Brain pericyte (primary cell): Measurements from ENCODE around the gene IGFBP5.

Source experiments
- DNase-seq: peaks from one replicate; pipeline ENCODE4 v3.0.0-alpha.2; 2012; ENCODE audit warnings: low read depth, low spot score

Gene IGFBP5

DNA sequence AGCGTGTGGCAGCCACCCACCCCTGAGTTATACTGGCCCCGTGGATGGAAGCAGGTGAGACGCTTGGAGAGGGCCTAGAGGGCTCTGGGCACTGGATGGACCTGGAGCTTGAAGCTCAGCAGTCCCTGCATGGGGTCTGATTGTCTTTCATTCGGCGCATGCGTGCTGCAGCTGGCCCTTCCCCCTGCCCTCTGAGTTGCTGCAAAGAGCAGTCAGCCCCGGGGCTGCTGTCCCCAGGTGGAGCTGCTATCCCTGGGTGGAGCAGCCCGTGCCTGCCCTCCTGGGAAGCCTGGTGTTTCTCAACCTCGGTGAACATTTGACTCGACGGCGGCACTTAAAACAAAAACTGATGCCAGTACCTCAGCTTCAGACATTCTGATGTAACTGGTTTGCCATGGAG lies 29.6 kb downstream of the IGFBP5 start:
- DNase-seq: no peak

DNA sequence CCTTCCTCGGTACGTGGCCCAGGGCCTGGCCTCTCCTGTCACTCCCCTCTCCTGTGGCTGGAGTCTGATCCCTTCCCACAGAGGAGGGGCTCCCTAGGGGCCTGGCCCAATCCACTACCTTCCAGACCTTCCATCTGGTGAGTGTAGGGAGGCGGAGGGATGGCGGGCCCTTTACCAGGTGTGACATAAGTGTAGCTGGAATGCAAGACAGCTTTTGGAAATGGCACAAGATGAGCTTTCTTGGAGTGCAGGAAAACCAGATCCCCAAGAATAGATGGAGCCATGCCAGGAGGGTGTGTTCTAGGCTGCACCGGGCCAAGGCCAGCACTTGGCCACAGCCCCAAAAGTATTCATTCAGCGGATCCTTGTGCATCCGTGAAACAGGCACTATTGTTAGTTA lies 30.1 kb downstream of the IGFBP5 start:
- no peak for DNase-seq

DNA sequence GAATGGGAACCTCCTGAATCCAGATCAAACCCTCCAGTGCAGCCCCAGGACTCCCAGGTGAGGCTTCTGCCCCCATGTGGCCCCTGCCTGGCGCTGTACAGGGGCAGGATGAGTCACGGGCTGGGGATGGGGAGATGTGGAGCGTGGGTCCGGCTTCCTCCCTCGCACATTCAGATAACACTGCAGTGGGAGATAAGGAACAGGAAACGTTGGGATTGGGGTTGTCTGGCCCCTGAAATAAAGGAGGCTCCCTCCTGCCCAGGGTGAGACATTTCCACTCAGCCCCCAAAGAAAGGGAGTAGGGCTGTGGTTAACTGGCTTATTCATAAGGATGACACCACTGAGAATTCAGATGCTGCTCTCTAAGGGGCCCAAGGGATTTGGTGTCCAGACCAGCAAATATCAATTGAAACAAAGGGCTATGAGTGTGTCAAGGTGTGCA lies 30.7 kb downstream of the IGFBP5 start:
- no peak for DNase-seq

DNA sequence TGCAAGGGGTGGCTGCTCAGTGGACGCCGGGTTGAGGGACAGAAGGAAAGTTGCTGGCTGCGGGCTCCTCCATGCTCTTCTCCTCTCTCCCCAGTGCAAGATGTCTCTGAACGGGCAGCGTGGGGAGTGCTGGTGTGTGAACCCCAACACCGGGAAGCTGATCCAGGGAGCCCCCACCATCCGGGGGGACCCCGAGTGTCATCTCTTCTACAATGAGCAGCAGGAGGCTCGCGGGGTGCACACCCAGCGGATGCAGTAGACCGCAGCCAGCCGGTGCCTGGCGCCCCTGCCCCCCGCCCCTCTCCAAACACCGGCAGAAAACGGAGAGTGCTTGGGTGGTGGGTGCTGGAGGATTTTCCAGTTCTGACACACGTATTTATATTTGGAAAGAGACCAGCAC lies 31.5 kb downstream of the IGFBP5 start:
- DNase-seq: no peak

DNA sequence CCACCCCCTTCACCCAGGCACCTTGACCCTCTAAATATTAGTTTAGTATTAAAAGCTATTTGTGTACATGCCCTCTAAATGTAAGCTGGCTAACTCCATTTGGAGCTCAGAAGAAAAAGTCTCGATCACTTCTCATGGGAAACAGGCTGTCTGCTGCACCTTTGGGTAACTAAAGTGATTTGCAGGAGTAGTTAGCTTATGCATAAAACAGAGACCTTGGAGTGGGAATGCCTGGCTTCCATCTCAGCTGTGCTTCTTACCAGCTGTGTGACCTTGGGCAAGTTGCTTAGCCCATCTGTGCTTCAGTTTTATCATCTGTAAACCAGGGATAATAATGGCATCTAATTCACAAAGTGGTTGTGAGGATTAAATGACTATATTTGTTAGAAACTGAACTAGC lies 32.2 kb downstream of the IGFBP5 start:
- no peak for DNase-seq

DNA sequence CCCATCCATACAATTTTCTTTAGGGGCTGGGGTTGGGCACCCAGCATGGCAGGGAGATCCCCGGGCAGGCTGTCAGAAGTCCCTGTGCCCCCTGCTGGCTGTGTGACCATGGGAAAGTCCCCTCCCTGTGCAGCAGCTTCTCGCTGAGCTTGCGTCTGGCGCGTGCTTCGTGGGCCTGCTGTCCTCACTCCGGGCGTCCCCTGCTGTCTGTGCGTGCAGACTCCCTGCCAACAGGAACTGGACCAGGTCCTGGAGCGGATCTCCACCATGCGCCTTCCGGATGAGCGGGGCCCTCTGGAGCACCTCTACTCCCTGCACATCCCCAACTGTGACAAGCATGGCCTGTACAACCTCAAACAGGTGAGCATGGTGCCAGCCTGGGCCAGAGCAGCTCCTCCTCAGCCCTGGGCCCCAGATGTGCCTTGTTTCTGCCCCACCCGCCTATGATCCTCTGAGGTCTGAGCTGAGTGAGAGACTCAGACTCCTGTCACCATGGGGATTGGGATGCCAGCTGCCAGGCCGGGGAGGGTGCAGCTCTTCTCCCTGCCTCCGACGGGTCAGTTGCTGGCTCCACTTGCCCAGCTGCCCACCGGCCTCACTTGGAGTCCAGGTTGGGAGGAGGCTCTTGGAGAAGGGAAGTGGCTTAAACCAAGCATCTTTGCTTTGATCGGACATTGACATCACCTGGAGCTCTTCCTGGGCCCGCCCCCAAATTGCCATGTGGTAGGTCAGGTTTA lies 33.5 kb downstream of the IGFBP5 start:
- no peak for DNase-seq

DNA sequence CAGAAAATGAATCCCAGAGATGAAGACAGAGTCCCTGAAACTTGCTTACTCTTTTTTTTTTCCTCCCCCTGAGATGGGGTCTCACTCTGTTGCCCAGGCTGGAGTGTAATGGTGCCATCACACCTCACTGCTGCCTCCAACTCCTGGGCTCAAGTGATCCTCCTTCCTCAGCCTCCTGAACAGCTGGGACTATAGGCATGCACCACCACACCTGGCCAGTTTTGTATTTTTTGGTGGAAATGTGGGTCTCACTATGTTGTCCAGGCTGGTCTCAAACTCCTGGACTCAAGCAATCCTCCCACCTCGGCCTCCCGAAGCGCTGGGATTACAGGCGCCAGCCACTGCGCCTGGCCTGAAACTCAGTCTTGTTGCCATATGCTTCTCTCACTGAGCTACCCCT lies 34.3 kb downstream of the IGFBP5 start:
- DNase-seq: no peak

DNA sequence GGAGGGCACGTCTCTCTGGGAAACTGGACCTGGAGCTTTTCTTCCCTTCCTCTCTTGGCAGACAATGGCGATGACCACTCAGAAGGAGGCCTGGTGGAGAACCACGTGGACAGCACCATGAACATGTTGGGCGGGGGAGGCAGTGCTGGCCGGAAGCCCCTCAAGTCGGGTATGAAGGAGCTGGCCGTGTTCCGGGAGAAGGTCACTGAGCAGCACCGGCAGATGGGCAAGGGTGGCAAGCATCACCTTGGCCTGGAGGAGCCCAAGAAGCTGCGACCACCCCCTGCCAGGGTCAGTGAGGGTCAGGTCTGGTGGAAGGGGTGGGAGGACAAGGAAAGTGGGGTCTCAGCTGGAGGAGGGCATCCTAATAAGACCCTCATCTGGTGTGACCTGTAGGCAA lies 34.9 kb downstream of the IGFBP5 start:
- DNase-seq: no peak

DNA sequence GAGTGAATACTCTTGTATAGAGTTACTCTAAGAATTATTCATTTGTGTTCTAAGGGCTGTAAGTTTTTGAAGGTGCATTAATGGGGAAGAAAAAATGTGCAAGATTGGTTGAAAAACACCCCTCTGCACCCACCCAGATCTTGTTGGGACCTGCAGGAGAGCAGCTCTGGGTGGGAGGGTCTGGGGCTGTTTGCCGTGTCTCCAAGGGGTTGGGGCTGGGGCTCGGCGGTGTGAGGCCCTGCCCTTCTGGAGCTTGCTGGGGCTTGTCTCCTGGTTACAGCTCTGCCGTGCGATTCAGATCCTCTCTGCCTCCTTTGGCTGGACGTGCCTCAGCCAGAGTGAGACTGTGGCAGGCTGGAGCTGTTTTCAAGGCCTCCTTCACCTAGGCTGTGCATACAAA lies 36.1 kb downstream of the IGFBP5 start:
- DNase-seq: no peak

DNA sequence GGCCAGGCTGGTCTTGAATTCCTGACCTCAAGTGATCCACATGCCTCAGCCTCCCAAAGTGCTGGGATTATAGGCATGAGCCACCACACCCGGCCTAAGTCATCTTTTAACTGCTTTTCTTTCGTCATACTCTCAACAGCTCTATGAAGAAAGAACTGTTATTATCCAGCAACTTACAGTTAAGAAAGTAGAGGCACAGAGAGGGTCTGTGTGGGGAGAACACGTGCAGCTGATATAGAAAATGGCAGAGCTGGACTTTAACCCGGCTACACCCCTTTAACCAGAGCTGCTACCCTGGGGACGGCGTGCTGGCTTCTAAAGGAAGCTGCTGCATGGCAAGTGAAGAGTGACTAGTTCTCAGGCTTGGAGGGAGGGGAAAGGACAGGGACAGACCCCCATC lies 36.6 kb downstream of the IGFBP5 start:
- no peak for DNase-seq

DNA sequence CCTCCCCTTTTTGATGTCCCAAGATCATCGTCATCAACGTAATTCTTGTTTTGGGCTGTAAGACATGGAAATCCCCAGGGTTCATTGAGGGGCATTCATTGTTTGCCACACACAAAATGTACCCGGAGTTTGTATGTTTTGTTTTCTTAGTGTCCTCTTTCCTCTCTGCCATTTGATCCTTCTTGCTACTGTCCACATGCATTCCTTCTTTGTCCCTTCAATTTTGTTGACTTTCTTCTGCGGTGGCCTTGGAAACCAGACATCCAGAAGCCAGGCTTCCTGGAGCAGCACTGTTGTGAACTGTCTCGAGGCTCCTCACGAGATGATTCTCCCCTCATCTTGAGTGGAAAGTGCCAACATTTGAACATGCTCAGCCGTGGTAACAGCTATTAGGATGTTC lies 37.4 kb downstream of the IGFBP5 start:
- no peak for DNase-seq

DNA sequence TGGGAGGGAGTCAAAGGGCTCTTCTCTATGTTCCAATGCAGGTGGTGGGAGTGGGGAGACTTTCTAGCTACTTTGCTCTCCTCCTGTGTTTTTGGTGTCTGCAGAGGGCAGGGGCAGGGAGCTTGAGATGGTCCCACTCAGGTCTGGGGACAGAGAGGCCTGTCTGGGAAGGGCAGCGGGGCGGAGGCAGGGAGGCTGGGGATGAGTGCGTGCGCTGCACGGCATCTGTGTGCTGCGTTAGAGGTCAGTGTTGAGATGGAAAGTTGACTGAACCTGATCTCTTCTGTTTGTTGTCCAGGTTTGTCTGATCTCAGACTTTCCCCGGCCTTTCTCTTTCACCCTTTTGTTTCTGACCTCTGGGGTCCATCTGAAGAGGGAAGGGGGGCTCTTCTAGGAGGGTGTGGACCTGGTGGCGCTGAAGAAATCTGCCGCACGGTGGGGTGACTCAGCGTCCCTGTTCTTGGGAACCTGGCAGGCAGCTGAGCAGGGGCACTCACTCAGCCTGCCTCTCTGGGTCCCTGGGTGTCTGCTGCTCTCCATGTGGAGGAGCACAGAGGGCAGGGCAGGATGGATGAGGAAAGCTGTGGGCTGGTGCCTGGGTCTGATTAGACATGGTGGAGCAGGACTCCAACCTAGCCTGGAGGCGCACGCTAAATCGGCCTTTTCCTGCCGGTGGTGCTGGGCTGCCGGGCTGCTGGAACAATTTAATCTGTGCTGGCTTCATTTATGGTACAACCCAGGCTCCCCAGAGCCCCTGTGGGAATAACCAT lies 38.1 kb downstream of the IGFBP5 start:
- no peak for DNase-seq

DNA sequence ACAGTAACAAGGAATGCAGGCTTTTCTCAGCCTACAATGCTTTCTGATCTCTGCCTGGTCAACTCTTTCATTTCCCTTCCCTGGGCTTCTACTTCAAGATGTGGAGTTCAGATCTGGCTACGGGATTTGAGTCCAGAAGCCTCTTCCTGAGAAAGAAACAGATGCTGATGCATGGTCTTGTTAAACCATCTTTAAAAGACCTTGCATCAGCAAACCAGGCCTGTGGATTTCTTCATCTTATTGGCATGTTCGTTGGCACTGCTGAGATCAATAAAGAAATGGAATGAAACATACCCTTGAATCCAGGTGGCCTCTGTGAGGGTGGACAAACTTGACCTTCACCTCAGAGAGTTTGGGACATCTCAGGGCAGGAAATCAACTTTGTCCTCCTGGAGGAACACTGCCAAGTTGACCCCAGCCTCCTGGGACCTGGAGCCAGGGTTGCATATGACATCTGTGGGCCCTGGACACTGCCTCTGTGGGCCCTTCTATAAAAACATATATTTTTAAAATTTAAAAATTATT lies 40.8 kb downstream of the IGFBP5 start:
- no peak for DNase-seq

DNA sequence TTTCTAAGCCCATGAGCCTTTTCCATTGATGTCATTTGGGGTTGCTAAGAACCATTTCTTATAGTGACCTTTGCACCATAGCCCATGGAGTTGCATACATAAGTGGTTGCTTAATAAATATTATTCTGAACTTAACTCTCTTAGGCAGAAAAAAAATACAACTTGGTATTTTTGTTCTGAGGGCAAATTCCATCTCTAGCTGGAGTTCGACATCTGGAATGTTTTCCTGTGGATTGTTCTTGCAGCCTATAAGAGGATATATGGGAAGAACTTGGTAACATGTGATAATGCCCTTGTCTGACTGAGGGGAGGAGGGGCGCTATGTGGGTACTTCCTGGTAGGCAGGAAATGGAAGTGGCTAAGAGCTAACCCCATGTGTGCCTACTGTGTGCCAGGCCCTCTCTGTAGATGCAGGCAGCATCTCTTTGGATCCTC lies 41.4 kb downstream of the IGFBP5 start:
- peak; percentile 89 for DNase-seq

DNA sequence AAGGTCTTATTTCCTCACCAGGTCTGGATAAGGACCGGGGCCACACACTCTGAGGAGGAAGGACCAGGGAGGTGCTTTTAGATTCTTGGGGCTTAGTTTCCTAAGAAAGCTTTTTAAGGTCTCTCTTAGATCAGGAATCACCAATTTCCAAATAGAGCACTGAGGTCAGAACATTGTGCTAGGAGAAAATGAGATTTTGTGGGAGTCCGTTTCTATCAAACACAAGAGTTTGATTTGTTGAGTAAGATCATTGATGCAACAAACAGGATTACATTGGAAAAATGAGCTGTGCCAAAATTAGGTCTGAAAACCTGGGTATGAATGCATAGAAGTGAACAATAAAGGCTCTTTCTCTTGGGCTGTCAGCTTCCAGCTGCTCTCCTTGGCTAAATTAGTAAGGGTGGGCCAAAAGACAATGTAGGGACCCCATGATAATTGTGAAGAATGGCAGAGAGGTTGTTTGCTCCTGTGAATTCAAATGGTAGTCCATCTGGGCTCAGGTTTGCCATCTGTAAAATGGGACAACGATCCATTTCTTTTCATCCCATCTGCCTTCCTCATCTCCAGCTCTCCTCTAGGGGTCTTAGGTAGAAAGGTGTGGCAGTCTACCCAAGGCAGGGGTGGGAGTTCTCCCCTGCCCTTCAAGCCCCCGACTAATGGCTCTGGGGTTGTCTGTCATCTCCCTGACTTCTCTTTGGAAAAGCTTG lies 42.1 kb downstream of the IGFBP5 start:
- no peak for DNase-seq

DNA sequence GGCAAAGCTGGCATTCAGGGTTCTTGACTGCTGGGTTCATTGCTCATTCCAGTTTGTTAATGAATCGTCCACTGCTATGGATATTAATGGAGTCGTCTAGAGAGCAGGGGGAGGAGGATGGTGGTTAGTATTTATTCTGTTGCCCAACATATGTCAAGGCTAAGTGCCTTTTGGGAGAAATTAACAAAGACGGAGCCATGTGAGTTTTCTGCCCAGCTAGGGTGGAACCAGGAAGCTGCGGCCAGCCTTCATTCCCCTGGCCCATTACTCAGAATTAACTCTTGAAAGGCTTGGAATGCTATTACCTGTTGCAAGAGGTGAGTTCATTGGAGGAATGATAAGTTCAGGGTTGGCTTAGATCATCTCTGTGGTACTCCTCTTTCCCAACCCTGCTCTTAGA lies 42.8 kb downstream of the IGFBP5 start:
- DNase-seq: no peak

DNA sequence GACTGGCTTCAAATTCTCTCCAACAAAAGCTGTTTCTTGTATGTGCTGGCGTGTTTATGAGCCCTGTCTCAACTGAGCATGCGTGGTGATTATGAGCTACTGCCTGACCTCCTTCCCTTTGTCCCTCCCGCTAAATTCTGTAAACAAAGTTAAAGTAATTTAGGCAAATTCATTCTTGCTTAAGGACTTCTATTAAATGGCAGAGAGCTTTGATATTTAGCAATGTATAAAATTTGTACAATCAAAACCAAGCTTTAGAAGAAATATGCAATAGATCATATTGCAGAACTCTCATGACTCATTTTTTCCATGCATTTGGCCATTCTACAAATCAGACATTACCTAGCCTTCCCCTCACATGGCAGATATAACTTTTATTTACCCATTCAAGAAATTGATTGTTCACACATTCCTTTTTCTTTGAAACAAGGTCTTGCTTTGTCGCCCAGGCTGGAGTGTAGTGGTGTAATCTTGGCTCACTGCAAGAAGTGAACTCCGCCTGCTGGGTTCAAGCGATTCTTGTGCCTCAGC lies 43.9 kb downstream of the IGFBP5 start:
- DNase-seq: no peak

DNA sequence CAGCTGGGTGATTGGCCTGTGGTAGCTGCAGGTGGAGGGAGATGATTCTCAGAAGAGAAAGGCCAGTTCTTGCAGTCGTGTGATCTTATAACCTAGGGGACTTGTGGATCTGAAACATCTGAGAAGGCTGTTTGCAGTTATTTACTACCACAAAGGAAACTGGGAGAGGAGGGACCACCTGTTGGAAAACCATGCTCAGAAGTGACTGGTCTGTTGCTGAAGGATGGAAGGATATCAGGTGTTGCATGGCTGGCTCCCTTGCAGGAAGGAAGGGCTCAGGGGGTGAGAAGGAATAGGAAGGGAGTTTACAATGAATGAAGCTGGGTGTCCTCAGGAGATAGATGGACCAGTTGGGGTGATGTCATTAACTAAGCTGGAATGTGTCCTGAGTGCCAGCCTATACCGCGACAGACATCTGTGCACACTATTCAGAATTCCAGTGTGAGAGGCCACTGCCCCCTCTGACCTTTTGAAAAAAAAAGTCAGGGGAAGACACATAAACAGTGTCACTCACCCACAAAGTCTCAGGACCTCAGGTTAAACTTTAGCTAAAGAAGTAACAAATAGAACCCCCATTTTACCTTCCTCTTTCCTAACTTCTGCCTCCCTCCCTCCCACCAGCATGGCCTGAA lies 44.6 kb downstream of the IGFBP5 start:
- DNase-seq: no peak

DNA sequence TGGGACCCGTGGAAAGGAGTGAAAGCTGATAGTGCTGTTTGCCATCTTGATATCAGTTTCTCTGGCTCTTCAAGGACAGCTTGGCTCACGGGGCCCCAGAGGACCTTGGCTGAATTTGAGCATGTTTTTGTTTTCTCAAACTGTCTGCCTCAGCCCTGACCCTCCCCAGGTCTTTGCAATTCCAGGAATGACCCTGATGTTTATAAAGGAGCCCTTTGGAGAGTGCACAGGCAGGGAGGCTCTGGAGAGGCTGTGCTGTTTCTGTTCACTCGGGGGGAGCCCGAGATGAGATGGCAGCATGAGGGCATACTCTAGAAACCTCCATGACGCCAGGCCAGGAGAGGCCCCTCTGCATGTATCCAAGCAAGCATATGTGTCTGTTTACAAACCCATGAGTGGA lies 45.8 kb downstream of the IGFBP5 start:
- peak; percentile 87 for DNase-seq

DNA sequence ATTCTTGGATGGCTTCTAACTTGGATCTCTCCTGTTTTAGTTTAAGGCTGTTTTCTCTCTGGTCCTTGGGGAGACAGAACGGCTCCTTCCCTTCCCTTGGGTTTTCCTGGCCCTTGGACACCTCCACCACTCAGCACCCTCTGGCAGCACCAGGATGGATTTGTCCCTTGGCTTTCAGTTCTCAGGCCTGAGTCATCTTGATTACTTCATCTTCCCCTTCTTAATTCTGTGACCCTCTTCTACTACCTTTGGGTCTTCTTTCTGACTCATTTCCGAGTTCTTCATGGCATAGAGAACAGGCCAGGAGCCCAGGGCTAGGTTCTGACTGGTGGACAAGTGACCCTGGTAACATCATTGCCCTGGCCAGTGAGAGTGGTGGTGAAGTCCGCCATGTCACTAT lies 47.2 kb downstream of the IGFBP5 start:
- DNase-seq: no peak

DNA sequence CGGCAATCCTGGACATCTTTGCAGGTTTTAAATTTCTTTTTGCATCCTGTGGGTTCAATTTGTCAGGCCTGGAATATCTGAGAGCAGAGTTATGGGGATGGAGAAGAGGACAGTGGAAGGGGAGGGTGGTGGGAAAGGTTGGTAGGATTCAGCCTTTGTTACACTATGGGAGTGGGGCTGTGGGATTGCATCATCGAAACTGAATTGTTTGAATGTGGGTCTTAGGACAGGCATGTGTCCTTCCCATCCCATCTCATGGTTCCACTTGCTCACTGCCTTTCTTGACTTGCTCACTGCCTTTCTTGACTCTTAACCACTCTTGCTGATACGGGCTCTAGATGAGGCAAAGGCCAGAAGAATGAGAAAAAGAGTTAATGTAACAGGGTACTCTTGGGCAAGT lies 49.2 kb downstream of the IGFBP5 start:
- no peak for DNase-seq

DNA sequence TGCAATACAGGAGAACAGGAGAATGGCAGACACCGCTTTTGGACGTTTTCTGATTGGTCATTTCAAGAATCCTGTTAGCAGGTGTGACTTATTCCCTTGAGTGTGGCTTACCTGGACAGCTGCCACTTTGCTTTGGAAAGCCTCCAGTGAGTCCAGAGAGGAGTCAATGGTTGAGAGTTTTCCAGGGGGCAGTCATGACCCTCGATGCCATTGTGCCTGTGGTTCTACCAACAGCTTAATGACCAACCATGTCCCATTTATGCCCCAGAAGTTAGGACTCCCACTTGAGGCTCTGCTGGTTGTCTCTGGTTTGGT lies 49.8 kb downstream of the IGFBP5 start:
- no peak for DNase-seq
